ENCODE data around the gene CLEC20A.

The CLEC20A gene

DNA sequence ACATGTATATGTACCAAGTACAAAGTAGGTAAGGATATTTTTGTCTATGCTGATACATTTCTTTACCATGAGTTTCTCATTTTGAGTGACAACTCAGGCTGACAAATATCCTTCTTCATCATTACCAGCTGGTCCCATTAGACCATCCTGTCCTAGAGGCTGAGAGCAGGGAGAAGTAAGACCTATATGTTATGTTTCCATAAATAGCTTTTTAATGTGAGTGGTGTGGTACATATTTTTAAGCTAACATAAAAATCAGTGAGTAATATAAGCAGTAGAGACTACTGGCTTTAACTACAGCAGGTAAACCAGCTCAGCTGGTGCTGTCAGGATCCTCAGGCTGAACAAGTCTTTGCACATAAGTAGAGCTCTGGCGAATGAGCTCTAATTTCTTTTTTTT is 62.4 kb downstream of the CLEC20A start:
- ChIA-PET POLR2A (no interaction called here), CTCF (interaction anchor here (0.6 to 0.8 kb wide), 6 partner anchors 9 to 215 kb away, joined by 3 to 7 read pairs (median 5); no protein-coding TSS in a partner anchor)
- TF ChIP-seq INSM2 (tag by site-specific recombination; IDR thresholded peaks at IDR 0.05), result no peak
- no peak for TF ChIP-seq YY2 (tag by site-specific recombination; IDR thresholded peaks at IDR 0.05)
- TF ChIP-seq, protein P1, sequence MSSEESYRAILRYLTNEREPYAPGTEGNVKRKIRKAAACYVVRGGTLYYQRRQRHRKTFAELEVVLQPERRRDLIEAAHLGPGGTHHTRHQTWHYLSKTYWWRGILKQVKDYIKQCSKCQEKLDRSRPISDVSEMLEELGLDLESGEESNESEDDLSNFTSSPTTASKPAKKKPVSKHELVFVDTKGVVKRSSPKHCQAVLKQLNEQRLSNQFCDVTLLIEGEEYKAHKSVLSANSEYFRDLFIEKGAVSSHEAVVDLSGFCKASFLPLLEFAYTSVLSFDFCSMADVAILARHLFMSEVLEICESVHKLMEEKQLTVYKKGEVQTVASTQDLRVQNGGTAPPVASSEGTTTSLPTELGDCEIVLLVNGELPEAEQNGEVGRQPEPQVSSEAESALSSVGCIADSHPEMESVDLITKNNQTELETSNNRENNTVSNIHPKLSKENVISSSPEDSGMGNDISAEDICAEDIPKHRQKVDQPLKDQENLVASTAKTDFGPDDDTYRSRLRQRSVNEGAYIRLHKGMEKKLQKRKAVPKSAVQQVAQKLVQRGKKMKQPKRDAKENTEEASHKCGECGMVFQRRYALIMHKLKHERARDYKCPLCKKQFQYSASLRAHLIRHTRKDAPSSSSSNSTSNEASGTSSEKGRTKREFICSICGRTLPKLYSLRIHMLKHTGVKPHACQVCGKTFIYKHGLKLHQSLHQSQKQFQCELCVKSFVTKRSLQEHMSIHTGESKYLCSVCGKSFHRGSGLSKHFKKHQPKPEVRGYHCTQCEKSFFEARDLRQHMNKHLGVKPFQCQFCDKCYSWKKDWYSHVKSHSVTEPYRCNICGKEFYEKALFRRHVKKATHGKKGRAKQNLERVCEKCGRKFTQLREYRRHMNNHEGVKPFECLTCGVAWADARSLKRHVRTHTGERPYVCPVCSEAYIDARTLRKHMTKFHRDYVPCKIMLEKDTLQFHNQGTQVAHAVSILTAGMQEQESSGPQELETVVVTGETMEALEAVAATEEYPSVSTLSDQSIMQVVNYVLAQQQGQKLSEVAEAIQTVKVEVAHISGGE (tag by site-specific recombination; conservative IDR thresholded peaks at IDR 0.05; ENCODE audit: low read depth), result no peak
- TF ChIP-seq ZNF223 (tag by site-specific recombination; IDR thresholded peaks at IDR 0.05), result no peak
- no peak for TF ChIP-seq ZNF341 (tag by site-specific recombination; IDR thresholded peaks at IDR 0.05; ENCODE audit: low read depth)
- no peak for TF ChIP-seq ZNF121 (tag by site-specific recombination; IDR thresholded peaks at IDR 0.05)
- Histone ChIP-seq H3K4me1 (ENCODE audit: control insufficient read depth, insufficient read depth, low read length) (no peaks in the 10 kb centered on the region), H3K9me3 (ENCODE audit: control insufficient read depth, insufficient read depth, low read depth, low read length) (no peaks in the 10 kb centered on the region), H3K27ac (ENCODE audit: extremely low read depth, low read depth, low read length) (no peak overlapping the region), H3K36me3 (ENCODE audit: control insufficient read depth in 2 of 2, insufficient read depth in 1 of 2, low read length in 2 of 2) (no peaks in the 10 kb centered on the region), H3K4me3 (ENCODE audit: low read depth, low read length) (no peak overlapping the region)
